ELF-1 (cell line): Measurements from ENCODE around the gene CATSPER3.

Source experiments
- DNase-seq: peaks from one replicate; pipeline ENCODE4 v3.0.0-alpha.2; 2016; ENCODE audit warnings: low read depth, low spot score

The CATSPER3 gene

DNA sequence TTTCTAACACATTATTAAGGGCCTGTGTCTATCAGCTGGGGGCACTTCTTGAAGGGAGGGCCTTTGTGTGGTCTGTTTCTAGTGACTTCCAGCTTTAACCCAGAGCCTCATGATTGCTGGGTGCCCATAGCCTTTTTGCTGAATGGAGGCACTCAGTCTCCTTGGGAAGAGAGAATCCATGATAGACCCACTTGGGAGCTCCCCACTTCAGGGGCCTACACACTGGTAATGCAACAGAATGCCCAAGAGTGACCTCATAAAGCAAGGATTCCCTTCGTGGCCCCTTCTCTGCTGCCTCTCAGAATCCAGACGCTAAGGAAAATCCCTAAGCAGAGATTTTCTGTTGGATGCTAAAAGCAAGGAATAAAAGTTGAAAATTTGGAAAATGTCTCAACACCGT is at the start of gene CATSPER3:
CATSPER3 (plus strand) TSS at position 301 of the 400 bp plus-strand sequence; CDS start at position 386, 85 bp downstream.
- DNase-seq = no peak

DNA sequence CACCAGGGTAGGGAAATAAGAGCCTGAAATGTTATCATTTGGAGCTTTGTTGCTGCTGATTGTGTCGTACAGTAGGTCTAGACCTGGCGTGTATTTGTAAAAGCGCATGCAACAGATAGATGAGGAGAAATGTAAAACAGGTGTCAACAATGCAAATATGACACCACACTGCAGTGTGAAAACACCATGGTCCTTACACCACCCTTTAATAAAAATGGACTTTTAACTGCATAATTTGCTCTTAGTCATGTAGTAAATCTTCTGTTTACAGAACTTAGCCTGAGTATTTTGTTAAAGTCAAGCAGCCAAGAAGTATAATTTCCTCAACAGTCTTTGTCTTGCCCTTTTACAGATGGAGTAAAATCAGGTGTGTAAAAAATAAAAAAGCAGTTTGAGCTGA is 48.8 kb upstream of the CATSPER3 start:
- no peak for DNase-seq

DNA sequence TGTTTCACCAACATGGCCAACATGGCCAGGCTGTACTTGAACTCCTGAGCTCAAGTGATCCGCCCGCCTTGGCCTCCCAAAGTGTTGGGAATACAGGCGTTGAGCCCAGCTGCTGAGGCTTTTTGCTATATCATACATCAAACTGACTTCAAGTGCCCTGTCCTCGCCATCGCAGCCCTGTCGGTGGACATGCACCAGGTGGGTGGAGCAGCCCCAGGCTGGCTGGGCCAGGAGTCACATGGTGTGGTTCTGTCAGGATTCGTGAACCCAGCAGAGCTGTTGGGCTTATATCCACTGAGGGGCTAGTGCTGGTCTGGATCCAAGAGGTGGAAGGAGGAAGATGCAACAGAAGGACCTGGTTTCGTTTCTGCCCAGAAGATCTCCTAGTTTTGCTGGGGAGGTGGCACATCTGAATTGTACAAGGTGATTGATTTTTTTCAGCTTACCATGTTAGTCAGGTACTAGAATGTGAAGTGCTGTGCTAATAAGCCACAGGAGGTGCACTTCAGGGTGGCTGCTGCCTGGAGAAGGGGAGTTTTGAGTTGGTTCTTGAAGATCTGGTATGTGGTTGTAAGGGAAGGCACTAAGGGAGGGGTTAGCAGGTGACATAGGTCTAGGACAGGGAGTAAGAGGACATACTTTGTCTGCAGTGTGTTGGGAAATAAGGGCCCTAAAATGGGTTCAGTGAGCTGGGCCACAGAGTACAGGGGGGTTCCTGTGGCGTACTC is 46.7 kb upstream of the CATSPER3 start:
- DNase-seq = no peak

DNA sequence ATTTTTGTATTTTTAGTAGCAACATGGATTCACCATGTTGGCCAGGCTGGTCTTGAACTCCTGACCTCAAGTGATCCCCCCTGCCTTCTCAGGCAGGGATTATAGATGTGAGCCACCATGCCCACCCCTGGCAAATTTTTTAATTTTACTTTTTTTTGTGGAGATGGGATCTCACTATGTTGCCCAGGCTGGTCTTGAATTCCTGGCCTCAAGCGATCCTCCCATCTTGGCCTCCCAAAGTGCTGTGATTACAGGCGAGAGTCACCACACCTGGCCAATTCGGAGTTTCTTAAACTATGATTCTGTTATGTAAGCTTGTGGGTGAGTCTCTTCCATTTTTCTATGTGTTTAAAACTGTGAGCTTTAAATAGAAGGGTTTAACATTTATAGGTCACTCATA is 35.2 kb upstream of the CATSPER3 start:
- no peak for DNase-seq

GRCh38 chr5:134934202-134934601 is 33.5 kb upstream of the CATSPER3 start:
- no peak for DNase-seq

- no peak for DNase-seq
Measured at GRCh38 chr5:134935711-134936602, 31.8 kb upstream of the CATSPER3 start.

- no peak for DNase-seq
Measured at GRCh38 chr5:134937526-134937925, 30.2 kb upstream of the CATSPER3 start.

GRCh38 chr5:134938030-134938429 is 29.7 kb upstream of the CATSPER3 start:
- DNase-seq = no peak

- DNase-seq = no peak
Measured at GRCh38 chr5:134939500-134939899, 28.2 kb upstream of the CATSPER3 start.

DNA sequence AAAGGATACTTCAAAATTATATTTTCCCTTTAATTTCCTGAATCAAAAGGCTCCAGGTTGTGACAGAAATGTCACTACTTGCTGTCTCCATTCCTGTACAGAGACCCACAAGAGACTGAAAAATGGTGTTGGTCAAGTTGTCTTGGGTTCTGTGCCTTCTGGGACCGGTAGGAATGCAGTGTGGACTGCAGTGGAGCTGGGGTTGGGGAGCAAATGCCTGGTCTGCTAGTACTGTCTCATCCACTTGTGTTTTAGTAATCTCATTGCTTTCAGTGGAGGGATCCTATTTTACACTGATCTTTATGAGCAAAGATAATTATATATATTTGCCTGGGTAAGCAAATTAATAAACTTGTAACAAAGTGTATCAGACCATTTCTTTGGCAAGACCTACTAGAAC is 24.2 kb upstream of the CATSPER3 start:
- no peak for DNase-seq

DNA sequence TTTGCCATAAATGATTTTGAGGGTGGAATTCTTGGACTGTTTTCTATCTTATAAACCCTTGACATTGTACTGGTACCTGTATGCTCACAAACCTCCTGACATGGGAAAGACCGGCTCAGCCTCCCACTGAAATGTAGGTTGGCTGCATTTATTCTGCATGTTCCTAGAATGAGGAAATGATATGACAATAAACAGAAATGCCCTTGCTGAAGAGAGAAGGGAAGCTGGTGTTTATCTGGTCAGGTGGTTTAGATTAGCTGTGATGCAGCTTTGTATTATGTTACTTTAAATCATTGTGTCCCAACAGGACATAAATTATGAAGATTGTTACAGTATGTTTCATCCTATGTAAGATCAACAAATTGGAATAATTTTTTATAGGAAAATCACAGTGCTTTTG is 23.1 kb upstream of the CATSPER3 start:
- DNase-seq = no peak

DNA sequence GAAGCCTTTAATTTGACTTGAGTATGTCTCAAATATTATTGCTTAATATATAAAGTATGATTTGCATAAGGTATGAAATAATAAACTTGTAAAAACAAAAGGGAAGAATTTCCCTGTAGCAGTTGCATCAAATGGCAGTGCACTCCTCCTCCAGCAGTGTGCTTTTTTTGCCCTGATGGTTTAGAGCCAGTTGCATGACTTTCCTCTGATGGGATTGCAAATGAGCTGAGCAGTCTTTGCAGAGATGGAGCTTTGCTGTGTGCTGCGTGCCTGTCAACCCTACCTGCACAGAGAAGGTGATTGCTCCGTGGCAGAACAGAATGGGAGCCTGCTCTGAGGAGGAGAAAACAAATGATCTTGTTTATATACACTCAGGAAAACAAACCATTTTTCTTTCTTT is 22.7 kb upstream of the CATSPER3 start:
- DNase-seq = no peak

DNA sequence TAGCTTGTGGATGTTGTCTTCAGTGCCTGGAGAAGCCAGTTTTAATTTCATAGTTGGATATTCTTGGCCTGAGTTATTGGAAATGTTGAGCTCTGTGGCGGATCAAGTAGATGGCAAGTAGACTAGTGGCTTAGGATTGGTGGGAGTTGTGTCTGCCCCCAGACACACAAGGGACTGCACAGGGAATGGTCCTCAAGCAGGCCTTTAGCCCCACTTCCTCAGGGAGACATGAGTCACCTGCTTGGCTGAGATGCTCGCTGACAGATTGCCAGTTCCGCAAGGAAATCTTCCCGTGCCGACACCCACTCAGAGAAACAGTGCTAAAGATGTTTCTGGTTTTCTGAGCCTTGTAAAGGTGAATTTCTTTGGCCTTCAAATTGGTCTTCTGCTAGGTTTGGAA is 18.8 kb upstream of the CATSPER3 start:
- DNase-seq = no peak

GRCh38 chr5:134949316-134949715 is 18.4 kb upstream of the CATSPER3 start:
- DNase-seq = no peak

DNA sequence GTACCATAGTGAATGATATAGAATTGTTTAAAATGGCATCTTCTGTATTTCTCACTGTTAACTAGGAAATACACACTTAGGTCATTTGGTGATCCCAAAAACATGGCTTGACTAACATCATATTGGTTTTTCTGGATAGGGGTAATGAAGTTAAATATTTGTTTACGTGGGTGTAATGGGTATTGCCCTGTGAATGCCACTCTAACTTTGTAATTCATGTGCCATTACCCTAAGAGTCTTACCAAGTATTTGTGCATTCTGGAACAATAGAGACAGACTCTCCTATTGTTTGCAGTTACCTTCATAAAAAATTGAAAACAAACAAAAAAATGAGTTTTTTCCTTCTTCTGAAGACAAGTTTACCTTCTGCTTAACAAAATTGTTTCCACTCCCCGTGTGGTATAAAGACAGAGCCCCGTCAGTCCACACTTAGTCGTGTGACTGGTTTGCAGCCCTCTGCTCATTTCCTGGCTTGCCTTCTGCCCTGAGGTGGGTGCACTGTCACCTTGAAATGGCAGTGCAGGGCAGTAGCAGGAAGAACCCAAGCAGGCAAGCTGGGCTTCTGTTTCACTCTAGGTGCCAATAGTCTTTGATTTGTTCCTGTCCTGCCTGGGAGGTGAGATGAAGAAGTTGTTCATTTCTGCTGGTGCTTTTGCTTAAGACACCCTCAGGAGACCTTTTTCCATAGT is 9.6 kb upstream of the CATSPER3 start:
- peak; percentile 42 for DNase-seq

DNA sequence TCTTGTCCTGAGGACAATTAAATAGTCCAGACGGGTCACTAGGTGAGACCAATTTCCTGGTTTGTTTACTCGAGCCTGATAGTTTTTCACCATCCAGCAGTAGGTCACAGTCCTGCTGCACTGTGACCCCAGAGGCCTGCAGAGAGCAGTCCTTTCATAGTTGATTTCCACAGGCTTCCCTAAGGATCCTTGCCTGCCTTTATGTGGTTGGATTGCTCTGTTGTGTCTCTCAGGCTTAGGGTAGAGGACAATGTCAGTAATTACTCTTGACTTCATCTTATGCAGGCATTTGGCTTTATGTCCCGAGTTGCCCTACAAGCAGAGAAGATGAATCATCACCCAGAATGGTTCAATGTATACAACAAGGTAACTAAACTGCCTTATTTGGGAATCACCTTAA is 9.0 kb upstream of the CATSPER3 start:
- peak; percentile 74 for DNase-seq

DNA sequence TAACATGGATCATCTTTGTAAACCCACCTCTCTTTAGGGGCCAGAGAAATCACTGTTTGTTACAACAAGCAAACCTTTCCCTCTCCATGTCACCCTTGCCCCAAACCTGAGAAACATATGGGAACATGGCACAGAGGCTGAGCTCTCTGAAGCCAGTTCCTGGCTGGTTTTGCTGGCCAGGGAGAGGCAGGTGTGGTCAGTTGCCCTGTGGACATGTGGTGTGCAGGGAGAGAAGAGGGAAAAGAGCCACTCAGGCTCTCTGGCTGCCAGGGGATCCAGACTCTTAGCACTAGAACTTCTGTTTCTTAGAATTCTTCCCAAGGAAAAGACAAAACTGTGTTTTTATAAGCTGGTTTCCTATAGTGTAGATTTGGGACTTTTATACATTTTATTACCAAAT is 4.6 kb upstream of the CATSPER3 start:
- DNase-seq = no peak

DNA sequence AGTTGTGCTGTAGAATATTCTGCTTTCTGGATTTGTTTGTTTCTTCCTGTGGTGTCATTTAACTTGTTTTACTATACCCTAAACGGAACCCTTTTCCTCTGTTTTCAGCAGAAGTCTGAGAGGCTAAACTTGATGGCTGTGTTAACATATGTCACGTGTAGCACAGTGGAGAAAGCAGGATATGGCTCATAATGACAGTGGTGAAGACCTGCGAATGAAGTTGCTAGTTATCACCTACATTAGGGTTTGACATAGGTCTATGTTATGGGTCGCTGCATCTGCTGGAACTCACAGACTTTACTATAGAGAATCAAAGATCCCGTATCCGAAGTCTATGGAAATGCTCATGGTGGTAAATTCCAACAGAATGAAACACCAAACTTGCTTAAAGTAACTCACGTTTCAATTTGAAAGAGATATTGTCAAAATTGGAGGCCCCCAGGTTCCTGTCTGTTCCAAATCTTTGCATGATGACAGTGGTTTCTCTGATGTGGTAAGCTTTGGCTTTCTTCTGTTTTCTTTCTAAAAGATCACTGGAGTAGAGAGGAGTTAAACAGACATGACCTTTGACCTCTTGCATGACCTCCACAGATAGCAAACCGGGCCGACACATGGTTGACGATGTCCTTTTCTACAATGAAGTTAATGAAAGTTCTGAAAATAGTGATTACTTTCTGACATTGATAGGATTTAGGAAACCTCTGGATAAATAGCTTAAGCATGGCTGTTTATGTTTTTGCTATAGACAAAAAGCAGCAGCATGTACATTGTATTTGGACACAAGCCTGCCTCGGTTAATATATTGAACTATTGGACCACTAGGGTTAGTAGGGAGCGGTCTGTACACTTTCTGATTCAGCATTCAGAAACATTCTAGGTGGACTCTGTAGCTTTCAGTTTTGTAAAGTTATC is 3.1 kb upstream of the CATSPER3 start:
- no peak for DNase-seq

DNA sequence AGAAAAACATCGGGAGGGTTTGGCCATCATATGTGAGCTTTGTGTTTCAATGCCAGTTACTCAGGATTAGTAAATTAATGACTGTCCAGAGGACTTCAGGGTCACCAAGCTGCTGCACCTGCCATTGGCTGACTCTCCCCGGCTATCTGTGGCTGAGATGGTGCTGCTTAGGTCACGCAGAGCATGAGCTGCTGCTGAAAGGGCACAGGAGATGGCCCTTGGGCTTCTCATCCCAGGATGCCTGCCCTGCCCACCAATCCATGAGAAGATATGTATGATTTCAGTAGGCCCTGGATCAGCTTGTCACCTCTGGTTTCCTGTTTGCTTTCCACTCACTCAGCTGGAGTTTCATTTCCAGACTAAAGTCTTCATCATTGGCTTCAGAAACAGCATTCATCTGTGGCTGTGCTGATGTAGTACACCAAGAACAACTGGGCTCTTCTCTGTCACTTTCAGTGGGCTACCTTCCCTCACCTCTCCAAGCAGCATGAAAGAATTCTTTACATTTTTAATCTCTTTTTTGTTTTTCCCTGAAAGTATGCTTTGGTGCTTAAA is 2.4 kb upstream of the CATSPER3 start:
- no peak for DNase-seq

- no peak for DNase-seq
Measured at GRCh38 chr5:134968055-134968454, 348 bp downstream of the CATSPER3 start.

DNA sequence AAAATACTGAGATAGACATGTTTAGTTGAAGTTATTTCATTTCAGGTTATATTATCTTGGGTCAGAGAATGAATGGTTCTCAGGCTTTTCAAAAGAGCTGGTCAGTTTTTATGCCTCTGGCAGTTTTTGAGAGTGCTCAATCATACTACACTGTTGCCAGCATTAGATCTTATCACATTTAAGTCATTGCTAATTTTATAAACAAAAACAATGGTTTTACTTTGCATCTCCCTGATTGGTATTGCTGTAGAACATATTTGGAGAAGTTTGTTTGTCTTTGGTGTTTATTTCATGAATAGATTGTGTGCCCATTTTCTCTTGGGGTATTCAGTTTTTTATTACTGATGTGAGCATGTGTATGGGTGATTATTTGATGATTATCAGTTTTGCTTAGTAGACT is 1.5 kb downstream of the CATSPER3 start:
- no peak for DNase-seq
